GM18517 (cell line): Measurements from ENCODE around the gene CA5A.
"Not testable (repeated sequence)": the region's sequence is repeated elsewhere in the genome, so short reads cannot be mapped to it uniquely, and the experiment has no call there.

Experiments used
- ATAC-seq: cut with Tn5 transposase; IDR thresholded peaks from one replicate; pipeline ENCODE4 v1.9.1; 2021; ENCODE audit warnings: mild to moderate bottlenecking, moderate library complexity; ENCODE audit not compliant: unreplicated experiment

Gene CA5A

DNA sequence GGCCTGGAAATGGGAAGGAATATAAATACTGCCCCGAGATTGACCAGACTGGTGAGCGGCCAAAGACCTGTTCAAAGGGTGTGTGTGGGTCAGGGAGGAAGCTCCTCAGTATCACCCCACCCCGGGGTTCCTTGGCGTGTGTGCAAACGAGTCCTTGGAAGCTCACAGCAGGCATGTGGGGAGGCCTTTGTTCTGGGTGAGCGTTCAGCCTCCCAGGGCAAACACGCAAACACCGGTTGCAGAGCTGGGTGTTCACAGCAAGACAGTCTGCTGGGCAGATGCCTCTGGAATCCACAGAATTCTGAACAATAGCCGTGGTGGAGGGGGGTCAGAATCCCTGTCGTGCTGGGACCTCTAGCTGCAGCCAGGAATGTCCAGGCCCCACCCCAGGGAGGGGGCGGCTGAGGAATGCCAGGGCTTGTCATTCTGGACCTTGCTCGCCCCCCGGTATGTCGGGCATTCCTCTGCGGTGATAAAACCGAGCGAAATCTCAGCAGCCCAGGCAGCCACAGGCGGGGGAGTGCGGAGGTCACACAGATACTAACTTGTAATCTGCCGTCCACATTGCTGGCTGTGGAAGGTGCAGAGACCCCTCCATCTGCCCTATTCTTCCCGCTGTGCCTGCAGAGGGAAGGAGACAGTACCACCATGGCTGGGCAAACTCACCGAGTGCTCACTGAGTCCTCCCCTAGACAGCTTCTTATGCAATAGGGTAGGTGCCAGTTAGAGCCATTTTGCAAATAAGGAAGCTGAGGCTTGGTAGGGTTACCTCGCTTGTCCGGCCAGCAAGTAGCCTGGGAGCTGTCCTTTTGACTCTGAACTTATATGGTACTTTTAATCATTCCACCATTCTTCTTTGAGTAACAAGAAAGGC, 65.7 kb downstream of the CA5A start:
- not testable (repeated sequence) for ATAC-seq

- ATAC-seq = not testable (repeated sequence)
These were observed 66.4 kb downstream of the CA5A start for GRCh38 chr16:87869879-87870417.

DNA sequence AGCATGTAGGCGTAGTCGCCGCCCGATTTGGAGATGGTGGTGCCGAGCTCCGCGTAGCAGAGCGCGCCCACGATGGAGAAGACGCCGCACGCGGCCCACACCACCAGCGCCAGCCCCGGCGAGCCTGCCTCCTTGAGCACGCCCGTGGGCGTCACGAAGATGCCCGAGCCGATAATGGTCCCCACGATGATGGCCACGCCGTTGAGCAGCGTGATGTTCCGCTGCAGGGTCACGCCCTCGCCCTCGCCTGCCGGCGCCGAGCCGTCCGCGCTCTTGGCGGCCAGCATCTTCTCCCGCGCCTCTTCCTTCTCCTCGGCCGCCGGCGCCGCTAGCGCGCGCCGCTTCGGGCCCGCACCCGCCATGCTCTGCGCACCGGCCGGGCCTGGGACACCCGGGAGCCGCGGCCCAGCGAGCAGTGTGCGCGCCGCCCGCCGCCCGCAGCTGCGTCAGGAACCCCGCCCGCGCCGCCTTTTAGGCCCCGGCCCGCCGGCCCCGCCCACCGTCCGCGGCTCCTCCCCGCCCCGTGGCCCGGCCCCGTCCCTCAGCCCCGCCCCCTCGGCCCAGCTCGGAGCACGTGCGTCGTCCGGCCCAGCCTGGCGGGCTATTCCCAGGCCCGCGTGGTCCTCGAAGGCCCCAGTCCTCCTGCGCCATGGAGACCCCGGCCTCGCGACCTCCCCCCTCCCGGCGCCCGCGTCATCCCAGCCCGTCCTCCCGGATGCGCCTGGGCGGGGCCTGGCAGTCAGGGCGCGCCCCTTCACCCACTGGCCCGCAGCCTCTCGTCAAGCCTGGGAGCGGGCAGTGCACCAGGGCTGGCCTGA, 67.1 kb downstream of the CA5A start, which contains the start of gene SLC7A5:
Gene SLC7A5 (minus strand): TSS at position 447 of the 818 bp plus-strand sequence. CDS start 85 bp downstream, at position 362.
- ATAC-seq = peak; percentile 66

- ATAC-seq = peak; percentile 2
These were observed 67.9 kb downstream of the CA5A start for GRCh38 chr16:87868254-87869029.

- not testable (repeated sequence) for ATAC-seq
These were observed 70.3 kb downstream of the CA5A start for GRCh38 chr16:87865902-87866555.

DNA sequence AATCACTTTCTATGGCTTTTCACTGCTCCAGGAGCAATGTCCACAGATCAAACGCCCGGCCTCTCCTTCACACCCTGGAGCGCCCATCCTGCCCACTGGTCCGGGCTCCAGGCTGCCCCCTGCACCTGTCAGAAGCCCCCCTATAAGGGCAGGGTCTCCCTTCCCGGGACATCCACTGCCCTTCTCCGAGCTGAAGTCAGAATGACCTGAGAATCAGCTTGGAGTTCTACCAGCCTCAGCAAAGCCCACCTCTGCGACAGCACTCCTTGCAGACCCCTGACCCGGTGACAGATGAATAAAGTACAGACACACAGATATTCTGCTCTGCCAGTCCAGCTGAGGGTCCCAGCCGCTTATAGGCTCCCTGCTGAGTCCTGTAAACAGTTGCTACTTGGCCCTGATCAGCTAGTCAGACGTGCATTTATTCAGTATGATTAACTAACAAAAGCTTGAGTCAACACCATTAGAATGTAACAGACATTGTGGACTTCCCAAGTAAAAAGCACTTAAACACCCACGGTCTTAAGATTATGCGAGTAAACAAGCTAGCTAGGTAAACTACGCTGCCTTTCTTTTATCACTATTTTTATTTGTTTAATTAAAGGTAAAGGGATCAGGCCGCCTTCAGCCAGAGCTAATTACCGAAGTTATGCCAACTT, 71.9 kb downstream of the CA5A start:
- no peak for ATAC-seq

DNA sequence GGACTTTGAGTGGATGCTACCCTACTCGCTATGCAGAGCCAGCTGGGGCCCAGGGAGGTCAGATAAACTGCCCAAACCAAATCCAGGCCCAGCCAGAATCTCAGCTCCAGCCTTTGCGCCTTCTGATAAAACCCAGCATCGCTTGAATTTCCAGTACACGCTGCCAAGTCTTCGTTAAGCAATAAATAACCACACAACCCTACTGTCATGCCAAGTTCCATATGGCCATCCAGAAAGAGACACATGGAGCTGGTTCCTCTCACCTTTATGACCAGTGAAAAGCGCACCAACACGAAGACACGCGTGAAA, 73.0 kb downstream of the CA5A start:
- not testable (repeated sequence) for ATAC-seq

DNA sequence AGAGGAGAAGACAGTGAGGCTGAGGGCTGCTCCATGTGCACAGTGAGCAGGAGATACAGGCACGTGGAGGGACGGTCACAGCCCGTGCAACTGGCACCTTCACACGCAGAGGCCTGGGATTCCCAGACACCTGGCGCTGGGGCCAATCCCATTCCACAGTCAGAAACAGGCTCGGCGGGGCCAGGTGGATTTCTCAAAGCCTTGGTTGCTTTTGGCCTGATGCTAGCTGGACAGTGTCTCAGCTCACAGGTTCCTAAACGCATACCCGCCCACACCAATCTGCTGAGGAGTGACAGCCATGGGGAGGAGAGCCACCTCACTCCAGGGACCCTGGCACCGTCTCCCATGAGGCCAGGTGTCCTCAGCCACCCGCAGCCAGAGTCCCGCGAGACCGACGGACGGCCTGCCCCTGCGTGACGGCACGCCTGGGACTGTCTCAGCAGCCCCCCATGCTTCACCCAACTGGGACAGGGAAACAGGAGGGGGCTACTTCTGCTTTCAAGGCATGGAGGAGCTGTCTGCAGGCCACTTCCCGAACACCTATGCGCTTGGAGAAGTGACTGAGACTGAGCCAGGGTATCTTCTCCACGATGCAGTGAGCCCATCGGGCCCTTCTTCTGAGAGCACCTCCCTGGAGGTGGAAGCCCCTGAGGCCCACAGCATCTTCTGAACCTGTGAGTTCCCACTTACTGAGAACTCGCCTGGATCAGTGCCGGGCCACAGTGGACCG, 73.6 kb downstream of the CA5A start:
- ATAC-seq = not testable (repeated sequence)

DNA sequence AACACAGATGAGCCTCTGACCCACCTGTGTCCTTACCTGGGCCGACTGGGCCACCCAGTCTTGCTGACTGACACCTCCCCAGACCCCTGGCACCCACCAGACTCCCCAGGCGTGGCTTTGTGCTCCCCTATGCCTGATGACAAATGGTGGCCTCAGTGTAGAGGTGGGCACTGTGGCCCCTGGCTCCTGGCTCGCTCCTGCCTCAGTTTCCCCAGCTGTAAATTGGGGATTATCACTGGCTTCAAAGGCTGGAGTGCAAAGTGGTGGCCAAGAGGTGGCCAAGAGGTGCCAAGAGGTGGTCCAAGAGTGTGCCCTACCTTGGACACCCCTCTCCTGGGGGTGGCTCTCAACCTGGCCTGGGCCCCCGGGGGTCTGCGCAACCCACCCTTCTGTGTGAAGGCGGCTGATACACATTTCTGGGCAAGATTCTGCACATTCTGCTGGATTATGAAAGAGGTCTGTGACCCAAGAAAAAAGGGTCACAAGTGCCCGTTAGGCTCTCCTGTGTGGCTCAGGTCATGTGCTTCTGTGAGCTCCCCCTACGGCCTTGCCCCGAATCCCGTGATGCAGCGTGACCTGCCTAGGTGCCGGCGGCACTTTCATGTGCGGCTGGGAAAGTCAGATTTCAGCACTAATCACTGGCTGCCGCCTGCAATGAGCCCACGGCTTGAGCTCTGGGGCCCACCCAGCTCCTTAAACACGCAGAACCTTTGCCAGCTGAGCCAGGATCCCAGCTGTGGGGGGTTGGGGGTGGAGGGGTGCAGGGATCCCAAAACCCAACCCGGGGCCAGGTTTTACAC, 74.8 kb downstream of the CA5A start:
- ATAC-seq = not testable (repeated sequence)

DNA sequence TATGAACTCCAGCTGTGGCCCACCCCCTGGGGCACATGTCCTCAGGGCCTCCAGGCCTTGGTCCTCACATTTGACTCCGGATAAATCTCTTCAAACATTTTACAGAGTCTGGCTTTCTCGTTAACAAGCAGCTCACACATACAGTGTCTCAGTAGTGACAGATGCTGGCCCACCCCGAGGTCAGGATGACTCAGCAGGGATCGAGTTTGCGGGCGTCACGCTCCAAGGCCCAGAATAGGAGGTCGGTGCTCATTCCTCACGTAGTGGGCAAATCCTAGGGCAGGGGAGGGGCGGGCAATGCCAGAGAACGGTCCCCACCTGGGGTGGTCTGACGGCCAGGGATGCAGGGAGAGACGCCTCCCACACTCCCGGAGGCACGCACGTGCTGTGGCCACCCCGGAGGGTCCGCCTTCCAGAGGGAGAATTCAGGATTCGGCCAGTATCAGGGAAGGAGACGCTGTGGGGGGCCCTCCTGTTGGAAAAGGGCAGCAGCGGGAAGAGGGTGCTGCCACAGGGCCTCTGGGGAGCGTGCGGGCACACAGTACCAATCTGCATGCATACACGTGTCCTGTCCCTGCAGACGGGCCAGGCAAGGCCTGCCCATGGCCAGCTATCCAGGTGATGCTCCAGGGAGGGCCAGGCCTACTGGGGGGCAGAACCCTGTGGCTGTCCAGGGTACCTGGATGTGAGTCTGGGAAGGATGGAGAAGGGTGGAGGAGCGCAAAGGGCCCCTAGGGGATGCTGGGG, 75.6 kb downstream of the CA5A start:
- ATAC-seq = no peak

GRCh38 chr16:87858151-87858993, 78.0 kb downstream of the CA5A start:
- not testable (repeated sequence) for ATAC-seq

DNA sequence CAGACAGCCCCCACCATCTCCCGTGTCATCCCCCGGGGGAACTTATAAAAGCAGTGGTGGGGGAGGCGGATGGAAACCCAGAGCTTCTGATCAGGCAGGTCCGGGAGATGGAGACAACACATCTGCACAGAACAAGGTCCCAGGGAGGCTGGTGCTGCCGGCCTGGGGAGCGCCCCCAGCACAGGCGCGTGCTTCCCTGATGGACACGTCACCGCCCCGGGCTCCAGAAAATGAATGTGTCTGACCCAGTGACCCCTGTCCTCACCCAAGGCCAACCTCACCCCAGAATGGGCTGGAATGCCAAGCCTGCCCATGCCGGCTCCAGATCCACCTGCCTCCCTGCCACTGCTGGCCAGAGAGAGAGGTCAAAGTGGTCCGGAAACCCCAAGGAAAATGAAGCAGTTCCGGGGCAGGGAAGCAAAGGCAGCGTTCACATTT, 79.5 kb downstream of the CA5A start:
- no peak for ATAC-seq

DNA sequence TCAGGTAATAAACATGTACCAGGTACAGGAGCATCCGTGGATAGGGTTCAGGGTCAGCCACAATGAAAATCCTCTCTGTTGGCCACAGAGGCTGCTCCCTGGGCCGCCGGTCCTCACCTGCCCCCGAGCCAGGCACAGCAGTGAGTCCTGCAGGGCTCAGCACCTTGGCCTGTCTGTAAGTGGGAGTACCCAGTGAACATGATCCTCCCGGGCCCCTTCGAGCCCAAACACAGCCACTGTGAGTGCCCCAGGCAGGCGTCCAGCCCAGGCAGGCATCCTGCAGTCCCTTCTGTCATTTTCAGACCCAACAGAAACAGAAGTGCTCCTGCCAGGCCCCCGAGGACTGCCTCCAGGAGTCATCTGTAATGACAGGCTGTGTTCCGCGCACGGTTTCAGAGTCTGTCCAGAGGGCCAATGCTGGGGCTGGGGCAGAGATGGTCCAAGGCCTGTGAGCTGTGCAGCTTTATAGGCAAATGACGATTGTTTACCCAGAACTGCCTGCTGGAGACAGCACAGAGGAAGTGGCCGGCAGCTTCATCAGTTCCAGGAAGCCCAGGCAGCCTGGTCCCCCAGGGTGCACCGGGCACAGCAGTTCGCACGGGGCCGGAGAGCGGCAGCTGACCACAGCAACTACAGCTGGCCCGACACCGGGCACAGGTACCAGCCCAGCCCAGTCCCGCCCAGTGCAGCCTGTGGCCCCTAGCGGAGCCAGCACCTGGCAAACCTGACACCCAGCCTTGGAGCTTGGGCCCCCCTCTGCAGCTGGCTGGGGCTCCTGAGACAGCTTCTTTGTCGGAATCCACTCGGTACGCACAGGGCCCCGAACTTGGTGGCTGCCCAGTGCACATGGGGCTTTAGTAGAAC, 80.2 kb downstream of the CA5A start:
- ATAC-seq = no peak

- no peak for ATAC-seq
These were observed 81.2 kb downstream of the CA5A start for GRCh38 chr16:87854907-87855683.
